GM23248 (cell line): Measurements from ENCODE around the gene KRT9.

Experiments
- EZH2 ChIP-seq: fragments of 200-600 bp; sonication (generic); IDR thresholded peaks from 2 replicates; pipeline ENCODE4 v1.6.1; 2018; ENCODE audit warnings: antibody characterized with exemption, mild to moderate bottlenecking; ENCODE audit not compliant: insufficient read depth, poor library complexity, severe bottlenecking
- EZH2phosphoT487 ChIP-seq: fragments of 200-600 bp; sonication (generic); IDR thresholded peaks from 2 replicates; pipeline ENCODE4 v1.6.1; 2018; ENCODE audit warnings: antibody characterized with exemption, moderate library complexity, mild to moderate bottlenecking, low read depth; ENCODE audit not compliant: insufficient read depth

- TF ChIP-seq EZH2 (no peak), EZH2phosphoT487 (no peak)
Observed at GRCh38 chr17:41553987-41554680, 17.7 kb downstream of the KRT9 start.
